HG03457 (cell line): ENCODE measurements around the gene PRMT3.
A peak's percentile ranks its signal among the peaks of the same experiment; 100 is the strongest.
"Not testable (repeated sequence)": the region's sequence is repeated elsewhere in the genome, so short reads cannot be mapped to it uniquely, and the experiment has no call there.

ENCODE experiments used
- ATAC-seq: cut with Tn5 transposase; IDR thresholded peaks from one replicate; pipeline ENCODE4 v1.9.1; 2021; ENCODE audit warnings: moderate number of reproducible peaks; ENCODE audit not compliant: unreplicated experiment

The PRMT3 gene

DNA sequence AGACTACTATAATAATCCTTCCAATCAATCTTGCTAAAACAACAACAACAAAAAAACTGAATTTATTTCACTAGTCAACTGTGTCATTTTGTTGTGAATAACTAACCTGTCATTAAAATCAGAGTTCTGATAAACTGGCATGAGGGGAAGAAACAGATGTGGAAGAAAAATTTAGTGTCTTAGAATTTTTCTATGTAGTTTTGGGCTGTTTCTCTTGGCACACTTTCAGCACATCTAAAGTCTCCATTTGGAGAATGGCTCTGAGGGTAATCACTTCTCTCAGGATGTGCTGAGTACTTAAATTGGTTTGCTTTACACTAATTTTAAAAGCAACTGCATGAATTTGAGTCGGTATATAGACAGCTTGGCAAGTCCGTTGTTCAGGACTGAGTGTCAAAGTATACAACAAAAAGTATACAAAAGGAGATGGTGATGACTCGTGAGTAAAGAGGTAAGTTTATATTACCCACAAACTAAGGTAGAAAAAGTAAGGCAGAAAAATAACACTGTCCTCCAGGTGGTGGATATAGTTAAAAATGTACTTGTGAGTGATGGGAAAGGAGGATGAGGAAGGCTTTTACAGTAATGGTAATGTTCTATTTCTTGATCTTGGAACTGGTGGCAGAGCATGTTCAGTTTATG is 13.8 kb upstream of the PRMT3 start:
- no peak for ATAC-seq

DNA sequence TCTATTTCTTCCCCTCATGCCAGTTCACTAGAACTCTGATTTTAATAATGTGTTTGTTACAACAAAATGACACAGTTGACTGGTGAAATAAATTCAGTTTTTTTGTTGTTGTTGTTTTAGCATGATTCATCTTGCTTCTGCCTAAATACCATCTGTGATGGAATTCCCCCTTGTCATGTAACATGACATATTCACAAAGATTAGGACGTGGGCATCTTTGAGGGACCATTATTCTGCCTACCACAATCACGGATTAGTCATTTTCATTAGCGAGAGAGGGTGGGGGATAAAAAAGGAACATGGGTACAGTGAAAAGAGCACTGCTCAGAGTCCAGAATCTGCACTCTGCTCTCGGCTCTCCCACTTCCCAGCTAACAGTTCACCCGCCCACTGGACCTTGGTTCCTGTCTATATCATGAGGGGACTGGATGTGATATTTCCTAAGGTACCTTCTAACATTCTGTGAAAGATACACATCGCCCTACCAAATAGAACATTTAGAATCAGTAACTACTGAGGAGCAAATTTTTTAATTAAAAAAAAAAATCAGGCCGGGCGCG is 12.7 kb upstream of the PRMT3 start:
- ATAC-seq, result no peak

DNA sequence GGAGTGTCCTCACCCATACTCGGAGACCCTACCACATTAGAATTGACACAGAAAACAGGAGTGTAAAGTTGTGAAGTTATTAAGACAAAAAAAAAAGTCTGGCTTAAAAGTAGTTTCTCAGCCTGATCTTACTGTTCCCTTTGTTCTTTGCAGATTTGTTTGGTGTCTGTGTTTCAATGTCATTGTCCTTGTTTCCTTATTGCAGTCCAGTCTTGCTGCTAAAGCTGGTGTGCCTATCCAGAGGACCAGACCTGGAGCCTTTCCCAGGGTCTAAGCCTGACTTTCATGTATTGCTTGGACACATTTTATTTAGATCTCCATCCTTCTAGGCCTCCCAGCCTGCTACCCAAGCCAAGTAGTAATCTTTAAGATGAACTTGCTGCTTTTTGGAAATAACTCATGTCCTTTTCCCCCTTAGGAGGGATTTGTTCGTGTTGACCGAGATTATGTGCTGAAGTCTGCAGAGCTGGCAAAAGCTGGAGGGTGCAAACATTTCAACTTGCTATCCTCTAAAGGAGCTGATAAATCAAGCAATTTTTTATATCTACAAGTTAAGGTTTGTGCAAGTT is 11.3 kb upstream of the PRMT3 start:
- no peak for ATAC-seq

DNA sequence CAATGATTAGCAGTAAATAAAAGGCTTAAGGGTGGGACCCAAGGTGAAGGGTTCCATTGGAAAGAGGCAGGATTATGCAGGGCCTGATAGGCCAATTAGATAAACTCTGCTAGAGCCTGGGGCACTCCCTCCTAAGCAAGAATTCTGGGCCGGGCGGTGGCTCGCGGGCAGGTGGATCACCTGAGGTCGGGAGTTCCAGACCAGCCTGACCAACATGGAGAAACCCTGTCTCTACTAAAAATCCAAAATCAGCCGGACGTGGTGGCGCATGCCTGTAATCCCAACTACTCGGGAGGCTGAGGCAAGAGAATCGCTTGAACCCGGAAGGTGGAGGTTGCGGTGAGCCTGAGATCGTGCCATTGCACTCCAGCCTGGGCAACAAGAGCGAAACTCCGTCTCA is 1.5 kb upstream of the PRMT3 start:
- not testable (repeated sequence) for ATAC-seq

DNA sequence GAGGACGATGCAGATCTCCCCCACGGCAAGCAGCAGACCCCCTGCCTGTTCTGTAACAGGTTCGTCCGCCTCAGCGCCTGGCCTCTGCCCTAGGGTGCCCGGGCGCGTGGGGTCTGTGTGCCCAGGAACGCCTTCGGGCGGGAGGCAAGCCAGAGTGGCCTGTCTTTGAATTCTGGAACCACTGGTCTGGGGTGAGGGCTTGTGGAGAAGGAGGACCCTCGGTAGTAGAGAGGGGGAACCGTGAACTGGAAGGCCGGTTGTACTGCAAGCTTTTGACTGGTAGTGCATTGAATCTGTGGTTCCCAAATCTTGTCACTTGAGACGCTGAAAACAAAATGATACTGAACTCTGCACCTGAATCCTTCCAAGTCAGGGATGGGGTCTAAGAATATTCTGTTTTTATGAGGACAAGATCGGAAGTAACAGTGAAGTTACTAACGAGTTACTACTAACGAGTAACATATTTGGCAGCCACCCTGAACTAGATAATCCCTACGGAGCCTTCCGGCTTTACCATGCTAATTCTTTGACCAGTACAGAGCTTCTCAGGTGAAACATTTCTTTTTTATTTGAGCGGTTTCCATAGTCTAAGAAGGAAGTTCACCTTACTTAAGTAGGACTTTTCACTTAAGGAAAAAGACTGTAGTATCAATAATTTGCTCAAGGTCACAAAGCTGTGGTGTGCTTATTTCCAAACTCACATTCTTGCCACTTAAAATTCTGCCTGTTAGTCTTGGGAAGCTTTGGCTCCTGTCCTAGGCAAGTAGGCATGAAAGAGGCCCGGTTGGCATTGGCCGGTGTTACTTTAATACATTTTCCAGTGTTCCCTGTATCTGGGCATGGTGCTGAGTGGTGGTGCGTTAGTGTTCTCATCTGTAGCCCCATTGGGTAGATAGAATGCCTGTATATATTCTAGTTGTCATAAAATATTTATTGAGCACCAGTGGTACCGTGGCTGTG is 860 bp downstream of the PRMT3 start:
- peak; percentile 3 for ATAC-seq

DNA sequence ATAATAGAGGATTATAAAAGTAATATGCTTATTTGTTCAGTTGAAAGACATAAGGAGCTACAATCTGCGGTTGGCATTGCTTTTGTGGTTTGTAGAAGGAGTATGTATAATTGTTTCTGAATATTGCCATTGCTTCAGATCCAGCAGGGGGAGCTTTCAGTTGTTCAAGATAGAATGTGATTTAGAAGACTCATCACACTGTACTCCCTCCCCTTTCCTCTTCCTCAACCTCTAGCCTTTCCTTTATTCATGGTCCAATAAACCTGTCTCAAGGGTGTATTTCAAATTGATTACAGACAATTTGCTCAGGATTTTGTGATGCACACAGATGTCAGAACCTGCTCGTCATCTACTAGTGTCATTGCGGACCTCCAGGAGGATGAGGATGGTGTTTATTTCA is 9.8 kb downstream of the PRMT3 start:
- ATAC-seq, result peak; percentile 77

DNA sequence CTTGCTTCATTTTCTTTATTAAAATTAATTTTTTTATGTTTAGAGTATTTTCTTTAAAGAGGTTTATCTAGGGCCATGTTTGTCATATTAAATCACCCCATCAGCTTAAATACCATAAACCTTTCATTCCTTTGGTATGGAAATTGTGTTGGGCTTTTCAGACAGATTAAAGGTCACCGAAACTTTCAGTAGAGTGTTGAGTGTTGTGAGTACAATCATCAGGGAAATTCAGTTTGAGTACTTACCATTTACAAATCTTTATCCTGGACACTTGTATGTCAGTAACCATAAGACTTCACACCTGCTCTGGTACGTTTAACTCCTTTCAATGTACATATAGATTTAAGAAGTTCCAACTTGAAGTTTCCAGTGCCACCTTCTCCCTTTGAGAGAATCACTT is 12.0 kb downstream of the PRMT3 start:
- ATAC-seq, result no peak

DNA sequence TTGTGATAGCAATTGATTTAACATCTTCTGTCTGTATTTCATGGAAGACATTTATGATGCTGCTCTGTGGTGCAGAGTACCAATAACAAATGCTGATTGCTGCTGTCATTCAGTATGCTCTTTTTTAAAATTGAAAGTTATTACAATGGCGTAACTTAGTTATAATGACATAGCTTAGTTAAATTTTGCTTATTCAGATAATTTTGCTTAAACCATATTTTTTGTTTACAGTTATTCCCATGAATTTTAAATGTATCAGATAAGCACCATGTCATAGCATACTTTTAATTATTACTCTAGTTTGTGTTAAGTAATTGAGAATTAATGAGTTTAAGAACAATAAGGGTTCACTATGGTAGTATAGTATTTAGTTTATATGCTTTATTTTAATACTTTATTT is 15.5 kb downstream of the PRMT3 start:
- ATAC-seq, result no peak

DNA sequence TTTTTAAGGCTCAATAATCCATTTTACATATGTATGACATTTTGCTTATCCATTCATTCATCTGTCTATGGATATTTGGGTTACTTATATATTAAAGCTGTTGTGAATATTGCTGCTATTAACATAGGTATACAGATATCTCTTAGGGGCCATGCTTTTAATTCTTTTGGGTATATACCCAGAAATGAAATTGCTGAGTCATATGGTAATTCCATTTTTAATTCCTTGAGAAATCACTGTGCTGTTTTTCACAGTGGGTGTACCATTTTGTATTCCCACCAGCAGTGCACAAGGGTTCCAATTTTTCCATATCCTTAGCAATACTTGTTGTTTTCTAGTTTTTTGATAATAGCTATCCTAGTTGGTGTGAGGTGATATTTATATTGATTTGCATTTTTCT is 19.0 kb downstream of the PRMT3 start:
- no peak for ATAC-seq

DNA sequence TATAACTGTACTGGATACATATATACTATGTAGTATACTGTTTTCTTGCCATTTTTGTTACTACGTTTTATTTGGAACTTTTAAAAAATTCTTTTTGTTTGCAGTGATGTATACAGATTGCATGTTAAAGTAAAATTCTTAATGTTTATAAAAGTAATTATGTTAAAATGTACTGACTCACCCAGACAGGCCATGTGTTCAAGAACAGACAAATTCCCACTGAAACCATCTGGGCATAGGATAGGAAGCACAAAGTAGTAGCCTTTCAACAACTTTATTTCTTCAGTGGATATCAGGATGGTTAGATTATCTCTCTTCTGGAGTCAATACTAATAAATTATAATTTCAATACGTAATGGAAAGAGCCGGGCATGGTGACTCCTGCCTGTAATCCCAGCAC is 19.8 kb downstream of the PRMT3 start:
- no peak for ATAC-seq

DNA sequence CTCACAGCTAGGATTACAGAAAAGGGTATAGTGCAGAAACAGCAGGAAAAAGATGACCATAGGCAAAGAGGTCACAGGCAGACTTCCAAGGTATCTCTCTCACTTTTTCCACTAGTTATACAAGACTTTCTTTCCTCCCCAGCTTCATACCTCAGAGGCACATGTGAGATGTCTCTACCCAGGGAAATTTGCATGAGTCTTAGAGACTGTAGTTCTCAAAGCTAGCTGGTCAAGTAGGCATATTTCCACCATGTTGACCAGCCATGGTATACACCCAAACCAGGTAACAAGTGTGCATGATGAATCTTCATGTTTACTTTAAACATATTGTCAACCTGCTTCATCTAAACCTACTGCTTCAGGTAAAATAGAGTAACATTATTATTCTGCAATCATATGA is 27.9 kb downstream of the PRMT3 start:
- no peak for ATAC-seq

DNA sequence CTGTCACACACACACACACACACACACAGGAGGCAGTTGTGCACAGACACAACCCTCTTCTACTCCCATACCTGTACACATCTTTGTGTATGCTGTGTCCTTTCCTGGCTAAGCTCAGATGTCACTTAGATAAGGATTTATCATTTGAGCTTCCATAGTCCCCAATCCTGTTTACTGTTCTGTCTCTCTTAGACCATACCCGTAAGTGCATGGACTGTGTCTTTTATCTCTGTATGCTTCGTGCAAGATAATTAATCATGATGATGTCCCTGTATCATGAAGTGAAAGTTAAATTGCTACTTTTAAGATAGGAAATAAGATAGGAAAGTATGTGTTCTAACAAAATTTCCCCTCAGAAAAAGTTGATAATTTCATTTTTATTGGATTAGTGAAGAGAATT is 30.3 kb downstream of the PRMT3 start:
- no peak for ATAC-seq

DNA sequence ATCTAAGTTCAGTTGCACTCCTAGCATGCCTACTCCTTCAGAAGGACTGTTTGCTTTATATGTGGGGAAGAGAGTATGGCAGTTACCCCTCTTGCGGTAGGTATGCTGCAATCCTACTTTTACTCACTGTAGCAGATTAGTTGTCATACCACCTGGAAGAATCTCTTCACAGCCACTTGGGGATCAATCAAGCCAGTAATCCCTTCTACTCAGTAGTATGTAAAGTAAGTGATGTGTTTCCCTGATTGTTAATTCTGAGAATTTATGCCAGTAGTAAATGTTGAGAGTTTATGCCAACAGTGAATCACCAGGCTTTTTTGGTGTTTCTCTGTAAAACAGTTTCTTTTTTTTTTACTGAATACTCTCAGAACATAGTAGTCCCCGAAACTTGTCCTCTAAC is 34.4 kb downstream of the PRMT3 start:
- no peak for ATAC-seq

DNA sequence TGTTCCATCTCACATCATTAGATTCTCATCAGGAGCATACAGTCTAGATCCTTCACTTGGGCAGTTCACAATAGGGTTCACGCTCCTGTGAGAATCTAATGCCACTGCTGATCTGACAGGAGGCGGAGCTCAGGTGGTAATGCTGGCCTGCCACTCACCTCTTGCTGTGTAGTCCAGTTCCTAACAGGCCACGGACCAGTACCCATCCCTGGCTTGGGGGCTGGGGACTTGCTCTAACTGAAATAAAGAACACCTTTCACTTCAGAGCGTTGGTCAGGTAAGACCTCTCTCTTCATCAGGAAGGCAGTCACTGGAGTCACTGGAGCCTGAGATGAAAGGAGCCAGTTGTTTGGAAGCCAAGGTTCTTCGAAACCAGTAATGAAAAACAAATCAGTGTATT is 41.7 kb downstream of the PRMT3 start:
- no peak for ATAC-seq

DNA sequence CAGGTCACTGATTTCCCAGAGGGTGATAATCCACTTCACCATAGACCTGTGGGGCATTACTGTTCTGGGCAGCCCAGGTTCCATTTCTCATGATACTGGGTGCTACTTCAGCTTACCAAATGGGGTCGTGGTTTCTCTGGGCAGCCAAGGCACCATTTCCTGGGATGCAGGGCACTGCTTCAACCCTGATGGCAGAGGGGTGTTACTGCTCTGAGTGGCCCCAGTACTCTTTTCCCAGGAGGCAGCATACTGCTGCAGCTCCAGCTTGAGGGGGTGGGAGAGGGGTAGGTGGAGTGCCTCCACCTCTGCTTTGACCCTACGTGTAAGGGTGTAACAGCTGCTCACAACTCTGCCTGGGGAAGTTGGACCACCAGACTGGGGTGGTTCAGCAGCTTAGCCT is 51.1 kb downstream of the PRMT3 start:
- ATAC-seq, result no peak

DNA sequence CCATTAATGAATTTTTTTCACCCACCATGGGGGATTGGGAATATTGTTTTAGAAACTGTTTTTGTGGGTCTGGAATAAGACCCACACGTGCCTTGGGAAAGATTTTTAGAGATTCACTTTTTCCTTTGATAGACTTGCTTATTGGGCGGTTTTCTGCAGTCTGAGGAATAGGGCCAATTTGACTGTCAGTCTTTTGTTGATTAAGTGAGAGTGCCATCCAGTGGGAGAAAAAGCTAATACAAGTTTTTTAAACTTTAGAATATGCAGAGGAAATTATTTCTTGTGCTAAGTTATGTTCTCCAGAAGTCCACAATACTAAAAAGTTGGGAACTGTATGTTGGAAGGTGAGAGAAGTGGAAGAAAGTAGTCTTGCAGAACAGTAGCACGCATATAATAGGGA is 56.1 kb downstream of the PRMT3 start:
- ATAC-seq, result no peak

DNA sequence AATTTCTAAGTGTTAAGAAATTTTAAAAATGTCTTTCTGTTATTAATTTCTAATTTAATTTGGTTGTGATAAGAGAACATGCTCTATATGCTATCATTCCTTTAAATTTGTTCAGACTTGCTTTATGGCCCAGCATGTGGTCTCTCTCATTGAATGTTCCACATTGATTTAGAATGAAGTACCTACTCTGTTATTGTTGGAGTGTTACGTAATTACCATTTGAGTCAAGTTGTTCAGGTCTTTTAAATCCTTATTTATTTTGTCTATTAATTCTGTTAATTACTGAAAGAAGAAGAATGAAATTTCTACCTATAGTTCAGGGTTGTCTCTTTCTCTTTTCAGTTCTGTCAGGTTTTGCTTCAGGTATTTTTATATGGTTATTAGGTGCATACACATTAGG is 57.0 kb downstream of the PRMT3 start:
- no peak for ATAC-seq

DNA sequence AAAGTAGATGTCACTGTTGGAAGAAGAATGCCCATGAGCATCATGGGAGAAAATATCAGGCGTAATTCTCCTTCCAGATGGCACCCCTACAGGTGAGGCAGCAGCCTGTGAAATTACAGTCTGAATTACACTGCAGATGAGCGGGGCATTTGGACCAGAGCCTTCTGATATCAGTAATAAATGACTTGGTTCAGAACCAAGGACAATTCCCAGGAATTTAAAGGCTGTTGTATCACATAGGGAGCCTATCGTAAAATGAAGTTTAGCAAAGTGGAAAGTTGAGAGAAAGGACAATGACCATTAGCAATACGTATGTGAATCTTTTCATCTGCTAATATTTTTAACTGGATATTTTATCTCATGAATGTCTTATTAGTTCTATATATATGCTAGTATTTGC is 61.3 kb downstream of the PRMT3 start:
- ATAC-seq, result no peak

DNA sequence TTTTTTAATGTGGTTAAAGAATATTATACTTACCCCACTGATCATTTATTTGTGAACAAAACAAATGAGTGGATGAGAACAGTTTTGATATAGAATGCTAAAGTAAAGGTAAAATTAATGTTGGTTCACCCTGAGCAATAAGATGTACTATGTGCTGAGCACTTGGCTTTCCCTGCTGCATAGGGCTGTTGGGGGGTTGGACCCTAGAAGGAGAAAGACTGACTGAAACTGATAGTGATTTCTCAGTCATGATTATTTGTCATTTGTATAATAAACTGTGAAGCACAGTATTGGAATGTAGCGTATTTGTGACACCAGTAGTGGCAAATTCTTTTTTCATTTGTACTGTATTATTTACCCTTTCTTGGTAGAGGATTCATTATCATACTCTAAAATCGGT is 63.3 kb downstream of the PRMT3 start:
- ATAC-seq, result no peak

DNA sequence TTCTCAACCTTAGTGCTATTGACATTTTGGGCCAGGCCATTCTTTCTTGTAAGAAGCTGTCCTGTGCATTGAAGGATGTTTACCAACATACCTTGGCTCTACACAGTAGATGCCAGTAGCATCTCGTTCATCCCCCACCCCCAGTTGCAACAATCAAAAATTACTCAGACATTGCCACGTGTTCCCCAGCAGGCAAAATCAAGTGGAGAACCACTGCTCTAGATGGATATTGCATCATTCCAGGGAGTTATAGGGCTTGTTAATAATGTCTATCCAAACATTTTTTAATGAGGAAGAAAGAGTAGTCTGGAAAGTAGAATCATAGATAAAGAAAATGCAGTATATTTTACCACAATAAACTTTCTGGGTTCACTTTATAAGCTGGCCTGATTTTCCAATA is 64.1 kb downstream of the PRMT3 start:
- no peak for ATAC-seq

DNA sequence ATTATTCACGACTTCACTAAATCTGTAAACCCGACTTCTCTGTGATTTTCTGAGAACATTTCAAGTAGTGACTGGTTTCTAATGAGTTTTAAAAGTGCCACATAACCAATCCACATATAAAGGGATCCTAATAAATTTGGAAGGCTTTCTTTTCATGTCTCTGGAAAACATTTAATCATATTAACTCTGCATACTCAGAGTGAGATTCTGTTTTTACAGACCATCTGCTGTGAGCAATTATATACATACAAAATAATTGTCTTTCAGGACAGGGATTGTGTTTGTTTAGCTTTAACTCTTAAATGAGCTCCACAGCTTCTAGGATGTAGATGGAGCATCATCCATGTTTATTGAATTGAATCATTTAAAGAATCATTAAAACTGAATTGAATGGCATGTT is 65.1 kb downstream of the PRMT3 start:
- no peak for ATAC-seq
